ENCODE data around the gene CCDC154.

- TF ChIP-seq, protein P1, sequence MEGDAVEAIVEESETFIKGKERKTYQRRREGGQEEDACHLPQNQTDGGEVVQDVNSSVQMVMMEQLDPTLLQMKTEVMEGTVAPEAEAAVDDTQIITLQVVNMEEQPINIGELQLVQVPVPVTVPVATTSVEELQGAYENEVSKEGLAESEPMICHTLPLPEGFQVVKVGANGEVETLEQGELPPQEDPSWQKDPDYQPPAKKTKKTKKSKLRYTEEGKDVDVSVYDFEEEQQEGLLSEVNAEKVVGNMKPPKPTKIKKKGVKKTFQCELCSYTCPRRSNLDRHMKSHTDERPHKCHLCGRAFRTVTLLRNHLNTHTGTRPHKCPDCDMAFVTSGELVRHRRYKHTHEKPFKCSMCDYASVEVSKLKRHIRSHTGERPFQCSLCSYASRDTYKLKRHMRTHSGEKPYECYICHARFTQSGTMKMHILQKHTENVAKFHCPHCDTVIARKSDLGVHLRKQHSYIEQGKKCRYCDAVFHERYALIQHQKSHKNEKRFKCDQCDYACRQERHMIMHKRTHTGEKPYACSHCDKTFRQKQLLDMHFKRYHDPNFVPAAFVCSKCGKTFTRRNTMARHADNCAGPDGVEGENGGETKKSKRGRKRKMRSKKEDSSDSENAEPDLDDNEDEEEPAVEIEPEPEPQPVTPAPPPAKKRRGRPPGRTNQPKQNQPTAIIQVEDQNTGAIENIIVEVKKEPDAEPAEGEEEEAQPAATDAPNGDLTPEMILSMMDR (IDR thresholded peaks at IDR 0.05; ENCODE audit: insufficient read depth, low read length, poor library complexity, severe bottlenecking): no peak
- TF ChIP-seq EZH2phosphoT487 (conservative IDR thresholded peaks at IDR 0.05; ENCODE audit: low read length): no peak
Observed at GRCh38 chr16:1458977-1459341, 14.6 kb upstream of the CCDC154 start.
